GM04504 (cell line): ENCODE measurements around the gene KIF3B.
A peak's percentile ranks its signal among the peaks of the same experiment; 100 is the strongest.
"Not testable (repeated sequence)": the region's sequence is repeated elsewhere in the genome, so short reads cannot be mapped to it uniquely, and the experiment has no call there.

Source experiments
- DNase-seq: peaks from one replicate; pipeline ENCODE4 v3.0.0-alpha.2; 2012; ENCODE audit warnings: low read depth

Gene KIF3B

DNA sequence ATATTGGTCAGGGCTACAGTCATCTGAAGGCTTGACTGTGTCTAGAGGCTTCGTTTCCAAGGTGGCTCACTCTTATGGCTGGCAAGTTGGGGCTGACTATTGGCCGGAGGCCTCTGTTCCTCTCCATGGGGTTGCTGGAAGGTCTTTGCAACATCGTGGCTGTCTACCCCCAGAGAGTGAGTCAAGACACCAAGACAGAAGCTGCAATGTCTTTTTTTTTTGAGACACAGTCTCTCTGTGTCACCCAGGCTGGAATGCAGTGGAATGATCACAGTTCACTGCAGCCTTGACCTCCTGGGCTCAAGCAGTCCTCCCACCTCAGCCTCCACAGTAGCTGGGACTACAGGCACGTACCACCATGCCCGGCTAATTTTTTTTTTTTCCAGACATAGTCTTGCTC is 29.4 kb upstream of the KIF3B start:
- no peak for DNase-seq

DNA sequence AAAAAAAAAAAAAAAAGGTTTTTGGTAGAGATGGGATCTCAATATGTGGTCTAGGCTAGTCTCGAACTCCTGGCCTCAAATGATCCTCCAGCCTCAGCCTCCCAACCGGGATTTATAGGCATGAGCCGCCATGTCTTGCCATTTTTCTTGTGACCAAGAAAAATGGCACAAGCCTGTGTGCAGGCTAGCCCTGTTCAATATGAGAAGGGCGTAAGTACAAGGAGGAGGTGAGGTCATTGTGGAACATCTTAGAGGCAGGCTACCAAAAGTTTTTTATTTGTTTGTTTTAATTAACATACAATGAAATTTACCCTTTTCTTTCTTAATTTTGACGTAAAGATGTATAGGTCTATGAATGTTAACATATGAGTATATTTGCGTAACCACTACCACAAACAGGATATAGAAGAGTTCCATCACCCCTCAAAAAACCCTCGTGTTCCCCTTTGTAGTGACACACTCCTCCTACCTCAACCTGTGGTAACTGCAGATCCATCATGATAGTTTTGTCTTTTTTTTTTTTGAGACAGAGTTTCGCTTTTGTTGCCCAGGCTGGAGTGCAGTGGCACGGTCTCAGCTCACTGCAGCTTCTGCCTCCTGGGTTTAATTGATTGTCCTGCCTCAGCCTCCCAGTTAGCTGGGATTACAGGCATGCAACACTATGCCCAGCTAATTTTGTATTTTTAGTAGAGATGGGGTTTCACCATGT is 28.3 kb upstream of the KIF3B start:
- no peak for DNase-seq

DNA sequence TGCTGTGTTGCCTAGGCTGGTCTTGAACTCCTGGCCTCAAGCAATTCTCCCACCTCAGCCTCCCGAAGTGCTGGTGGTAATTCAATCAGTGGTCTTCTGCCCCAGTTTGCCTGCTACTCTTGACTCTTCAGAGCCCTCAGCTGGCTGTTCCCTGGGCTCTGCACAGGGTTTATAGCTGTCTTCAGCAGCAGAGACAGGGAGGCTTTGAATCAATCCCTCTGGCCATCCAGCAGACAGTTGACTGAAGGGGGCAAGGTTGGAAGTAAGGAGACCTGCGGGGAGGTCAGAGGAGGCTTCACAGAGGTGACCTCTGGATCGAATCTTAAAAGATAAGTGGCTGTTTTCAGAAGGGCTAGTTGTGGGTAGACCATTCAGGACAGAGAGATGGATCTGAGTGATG is 26.0 kb upstream of the KIF3B start:
- no peak for DNase-seq

GRCh38 chr20:32252189-32252588 is 25.3 kb upstream of the KIF3B start:
- DNase-seq, result no peak

DNA sequence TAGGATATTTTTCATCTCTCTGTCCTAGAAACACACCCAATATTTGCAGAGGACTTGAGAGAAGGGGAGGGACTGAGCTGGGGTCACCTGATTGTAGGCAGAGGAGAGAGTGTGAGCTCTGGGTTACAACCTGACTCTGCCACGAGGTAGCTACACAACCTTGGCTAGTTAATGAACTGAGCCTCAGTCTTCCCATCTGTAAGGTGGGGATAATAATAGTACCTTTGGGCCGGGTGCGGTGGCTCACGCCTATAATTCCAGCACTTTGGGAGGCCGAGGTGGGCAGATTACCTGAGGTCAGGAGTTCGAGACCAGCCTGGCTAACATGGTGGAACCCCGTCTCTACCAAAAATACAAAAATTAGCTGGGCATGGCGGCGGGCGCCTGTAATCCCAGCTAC is 16.5 kb upstream of the KIF3B start:
- DNase-seq, result not testable (repeated sequence)

DNA sequence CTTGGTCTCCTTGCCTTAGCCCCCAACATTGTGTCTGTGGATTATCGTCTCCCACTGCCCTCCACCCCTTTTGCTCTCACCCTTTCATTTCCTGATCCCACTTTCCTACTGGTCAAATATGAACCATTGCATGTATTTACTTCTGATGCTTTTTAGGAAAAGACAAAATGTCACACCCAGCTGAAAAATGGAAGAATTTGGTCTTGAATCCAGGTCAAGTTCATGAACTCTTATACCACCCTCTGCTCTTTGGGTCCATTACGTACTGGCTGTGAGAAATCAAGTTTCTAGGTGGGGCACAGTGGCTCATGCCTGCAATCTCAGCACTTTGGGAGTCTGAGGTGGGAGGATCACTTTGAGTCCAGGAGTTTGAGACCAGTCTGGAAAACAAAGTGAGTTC is 15.8 kb upstream of the KIF3B start:
- no peak for DNase-seq

GRCh38 chr20:32263398-32263954 is 14.0 kb upstream of the KIF3B start:
- no peak for DNase-seq

GRCh38 chr20:32271620-32272019 is 5.8 kb upstream of the KIF3B start:
- DNase-seq, result no peak

- DNase-seq, result no peak
Measured at GRCh38 chr20:32274359-32274758, 3.1 kb upstream of the KIF3B start.

DNA sequence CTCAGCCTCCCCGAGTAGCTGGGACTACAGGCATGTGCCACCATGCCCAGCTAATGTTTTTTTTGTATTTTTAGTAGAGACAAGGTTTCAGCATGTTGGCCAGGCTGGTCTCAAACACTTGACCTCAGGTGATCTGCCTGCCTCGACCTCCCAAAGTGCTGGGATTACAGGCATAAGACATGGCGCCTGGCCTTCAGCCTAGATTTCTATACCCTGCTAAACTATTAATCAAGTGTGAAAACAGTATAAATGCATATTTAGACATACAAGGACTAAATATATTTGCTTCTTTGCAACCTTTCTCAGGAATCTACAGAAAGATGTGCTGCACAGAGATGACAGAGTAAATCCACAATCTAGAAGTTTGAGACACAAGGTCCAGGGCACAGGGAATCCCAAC is 2.3 kb upstream of the KIF3B start:
- DNase-seq, result not testable (repeated sequence)

GRCh38 chr20:32278199-32278643 is 770 bp downstream of the KIF3B start:
- DNase-seq, result no peak

DNA sequence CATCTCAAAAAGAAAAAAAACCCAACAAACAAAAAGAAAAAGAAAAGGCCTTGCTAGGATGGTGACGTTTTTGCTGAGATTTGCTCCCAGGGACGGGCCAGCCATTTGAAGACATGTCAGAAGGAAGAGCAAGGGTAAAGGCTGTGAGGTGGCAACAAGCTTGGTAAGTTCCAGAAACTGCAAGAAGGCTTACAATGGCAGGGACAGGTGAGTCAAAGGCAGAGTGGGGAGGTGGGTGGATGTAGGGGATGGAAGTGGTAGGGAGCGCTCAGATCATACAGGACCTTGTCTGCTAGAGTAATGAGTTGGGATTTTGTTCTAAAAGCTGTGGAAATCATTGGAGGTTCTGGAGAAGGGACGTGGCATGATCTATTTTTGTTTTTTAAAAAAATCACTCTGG is 4.3 kb downstream of the KIF3B start:
- no peak for DNase-seq

GRCh38 chr20:32282461-32282860 is 5.0 kb downstream of the KIF3B start:
- no peak for DNase-seq

DNA sequence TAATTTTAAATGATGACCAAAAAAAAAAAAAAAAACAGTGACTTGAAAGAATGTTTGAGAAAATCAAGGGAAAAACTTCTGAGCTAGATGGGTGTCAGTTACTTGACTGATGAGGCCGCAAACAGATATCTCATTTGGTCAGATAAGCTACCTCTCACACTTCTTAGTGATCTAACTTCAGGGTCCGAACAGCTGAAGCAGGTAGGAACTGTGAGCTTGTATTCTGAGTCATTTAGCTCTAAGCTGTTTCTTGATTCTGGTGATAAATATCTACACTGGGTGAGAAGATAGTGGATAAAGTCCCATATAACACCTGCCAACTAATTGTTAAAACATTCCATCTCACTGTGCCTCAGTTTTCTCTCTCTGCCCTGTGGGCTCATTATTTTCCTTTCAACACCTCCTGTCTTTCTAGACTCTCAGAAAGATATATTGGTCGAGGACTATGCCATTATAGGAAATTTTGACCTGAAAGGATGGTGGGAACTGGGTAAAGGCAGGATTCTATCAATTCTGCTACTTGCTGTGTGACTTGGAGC is 7.7 kb downstream of the KIF3B start:
- no peak for DNase-seq

DNA sequence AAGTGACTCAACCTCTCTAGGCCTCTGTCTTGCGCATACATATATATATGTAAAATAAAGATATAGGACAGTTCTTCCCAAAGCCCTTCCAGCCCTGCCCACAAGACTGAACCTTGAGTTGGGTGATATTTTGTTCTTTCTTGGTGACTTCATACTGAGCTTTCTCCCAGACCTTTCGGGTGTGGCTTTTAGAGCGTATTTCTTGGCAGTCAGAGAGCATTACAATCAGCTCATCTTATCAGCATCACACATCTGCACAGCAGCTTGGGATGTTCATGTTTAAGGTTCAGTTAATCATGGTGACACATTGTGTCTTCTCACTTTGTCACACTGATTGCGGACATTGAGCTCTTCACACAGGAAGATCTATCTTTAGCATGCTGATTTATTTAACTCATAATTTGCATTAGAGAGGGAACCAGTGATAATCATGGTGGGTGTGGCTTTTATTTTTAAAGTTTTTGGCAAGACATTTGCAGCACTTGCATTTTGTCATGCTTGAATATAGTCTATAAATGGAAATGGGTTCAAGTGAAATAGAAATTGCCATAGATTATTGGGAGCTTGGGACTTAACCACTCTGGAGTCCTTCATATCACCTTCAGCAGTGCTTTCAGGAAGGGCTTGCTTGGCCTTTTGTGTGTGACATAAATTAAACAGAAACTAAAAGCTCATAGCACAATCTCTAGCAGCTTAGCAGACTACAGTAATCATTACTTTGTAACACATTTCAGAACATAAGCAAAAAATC is 8.3 kb downstream of the KIF3B start:
- DNase-seq, result peak; percentile 34

DNA sequence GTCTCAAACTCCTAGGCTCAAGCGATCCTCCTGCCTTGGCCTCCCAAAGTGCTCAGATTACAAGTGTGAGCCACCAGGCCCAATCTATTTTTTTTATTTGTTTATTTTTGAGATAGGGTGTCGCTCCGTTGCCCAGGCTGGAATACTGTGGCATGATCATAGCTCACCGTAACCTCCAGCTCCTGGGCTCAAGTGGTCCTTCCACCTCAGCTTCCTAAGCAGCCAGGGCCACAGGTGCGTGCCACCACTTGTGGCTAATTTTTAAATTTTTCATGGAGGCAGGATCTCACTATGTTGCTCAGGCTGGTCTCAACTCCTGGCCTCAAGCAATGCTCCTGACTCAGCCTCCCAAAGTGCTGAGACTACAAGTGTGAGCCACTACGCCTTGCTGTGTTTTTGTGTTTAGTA is 9.8 kb downstream of the KIF3B start:
- DNase-seq, result no peak

DNA sequence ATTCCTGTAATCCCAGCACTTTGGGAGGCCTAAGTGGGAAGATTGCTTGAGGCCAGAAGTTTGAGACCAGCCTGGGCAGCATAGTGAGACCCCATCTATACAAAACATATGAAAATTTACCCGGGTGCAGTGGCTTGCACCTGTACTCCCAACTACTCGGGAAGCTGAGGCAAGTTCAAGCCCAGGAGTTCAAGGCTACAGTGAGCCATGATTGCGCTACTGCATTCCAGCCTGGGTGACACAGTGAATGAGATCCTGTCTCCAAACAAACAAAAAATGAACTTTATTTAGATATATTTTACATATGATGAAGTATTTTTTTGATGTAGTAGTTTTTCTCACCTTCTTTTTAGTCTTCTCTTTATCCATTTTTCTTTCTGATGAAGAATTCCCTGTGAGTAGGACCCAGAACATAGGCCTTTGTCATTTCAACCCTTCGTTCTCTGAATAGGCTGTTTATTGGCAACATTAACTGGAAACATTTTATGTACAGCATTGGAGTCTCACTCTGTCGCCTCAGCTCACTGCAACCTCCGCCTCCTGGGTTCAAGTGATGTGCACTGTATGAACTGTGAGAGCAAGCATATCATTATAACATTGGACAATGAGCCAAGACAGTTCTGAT is 10.9 kb downstream of the KIF3B start:
- DNase-seq, result no peak

GRCh38 chr20:32289299-32289660 is 11.8 kb downstream of the KIF3B start:
- DNase-seq, result not testable (repeated sequence)

GRCh38 chr20:32289661-32290431 is 12.4 kb downstream of the KIF3B start:
- DNase-seq, result no peak

DNA sequence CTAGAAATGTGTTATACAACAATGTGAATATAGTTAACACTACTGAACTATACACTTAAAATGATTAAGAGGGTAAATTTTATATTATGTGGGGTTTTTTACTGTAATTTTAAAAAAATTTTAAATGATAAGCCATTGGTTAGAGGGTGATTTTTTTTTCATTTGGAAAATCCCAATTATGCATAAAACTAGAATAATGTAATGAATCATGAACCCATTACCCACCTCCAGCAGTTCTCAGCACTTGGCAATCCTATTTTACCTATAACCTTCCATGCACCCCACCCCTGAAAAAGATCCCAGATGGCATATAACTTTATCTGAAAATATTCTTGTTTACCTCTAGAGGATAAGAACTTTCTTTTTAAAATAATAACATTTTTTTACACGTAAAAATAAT is 13.7 kb downstream of the KIF3B start:
- DNase-seq, result no peak

GRCh38 chr20:32292548-32292947 is 15.1 kb downstream of the KIF3B start:
- DNase-seq, result no peak

GRCh38 chr20:32294071-32294470 is 16.6 kb downstream of the KIF3B start:
- DNase-seq, result no peak
